HG03558 (cell line): Measurements from ENCODE around the gene FILIP1L.

Source experiments
- ATAC-seq: cut with Tn5 transposase; IDR thresholded peaks from one replicate; pipeline ENCODE4 v1.9.1; 2021; ENCODE audit warnings: moderate number of reproducible peaks; ENCODE audit not compliant: unreplicated experiment; ENCODE audit errors: extremely low read depth

The FILIP1L gene

DNA sequence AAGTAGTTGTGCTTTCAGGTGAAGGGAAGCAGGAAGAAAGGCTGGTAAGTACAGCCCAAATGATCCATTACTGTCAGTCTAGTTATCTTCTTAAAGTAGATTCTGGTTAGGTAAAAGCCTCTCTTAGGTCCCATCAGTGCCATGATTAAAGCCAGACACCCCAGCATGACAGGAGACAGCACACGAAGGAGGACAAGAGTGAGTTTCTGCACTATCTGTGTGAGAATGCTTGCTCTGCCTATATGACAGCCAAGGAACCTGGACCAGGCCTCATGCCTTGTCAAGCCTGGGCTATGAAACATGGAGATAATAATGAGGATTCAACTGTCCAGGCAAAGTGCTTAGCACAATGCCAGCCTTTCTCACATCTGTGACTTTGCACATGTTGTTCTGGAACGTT lies 13.5 kb upstream of the FILIP1L start:
- no peak for ATAC-seq

GRCh38 chr3:100125161-100125938 lies 11.0 kb upstream of the FILIP1L start:
- ATAC-seq: no peak

GRCh38 chr3:100124201-100124761 lies 10.0 kb upstream of the FILIP1L start:
- no peak for ATAC-seq

- no peak for ATAC-seq
Observed at GRCh38 chr3:100123112-100123511, 8.8 kb upstream of the FILIP1L start.

- no peak for ATAC-seq
Observed at GRCh38 chr3:100122321-100122720, 8.0 kb upstream of the FILIP1L start.

- ATAC-seq: no peak
Observed at GRCh38 chr3:100120693-100121092, 6.4 kb upstream of the FILIP1L start.

DNA sequence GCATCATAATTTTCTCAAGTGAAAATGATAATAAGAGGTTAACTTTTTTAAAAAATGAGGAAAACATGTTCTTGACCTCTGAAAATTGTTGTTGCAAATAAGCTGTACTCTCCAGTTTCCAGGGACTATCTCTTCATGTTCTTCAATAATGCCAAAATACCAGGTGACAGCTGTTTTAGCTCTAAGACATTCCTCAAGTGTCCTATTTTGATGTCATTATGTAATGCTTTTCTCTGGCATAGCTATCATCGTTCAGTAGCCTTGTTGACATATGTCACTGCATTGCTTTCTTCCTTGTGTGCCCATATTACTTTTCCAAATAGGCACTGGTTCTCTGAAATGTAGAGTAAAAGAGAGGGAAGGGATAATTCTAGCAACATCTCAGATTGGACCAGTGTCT lies 5.7 kb upstream of the FILIP1L start:
- ATAC-seq: no peak

- no peak for ATAC-seq
Observed at GRCh38 chr3:100117093-100117492, 2.8 kb upstream of the FILIP1L start.

GRCh38 chr3:100113723-100114412 lies 433 bp downstream of the FILIP1L start:
- no peak for ATAC-seq

GRCh38 chr3:100111728-100112127 lies 2.6 kb downstream of the FILIP1L start:
- ATAC-seq: no peak

DNA sequence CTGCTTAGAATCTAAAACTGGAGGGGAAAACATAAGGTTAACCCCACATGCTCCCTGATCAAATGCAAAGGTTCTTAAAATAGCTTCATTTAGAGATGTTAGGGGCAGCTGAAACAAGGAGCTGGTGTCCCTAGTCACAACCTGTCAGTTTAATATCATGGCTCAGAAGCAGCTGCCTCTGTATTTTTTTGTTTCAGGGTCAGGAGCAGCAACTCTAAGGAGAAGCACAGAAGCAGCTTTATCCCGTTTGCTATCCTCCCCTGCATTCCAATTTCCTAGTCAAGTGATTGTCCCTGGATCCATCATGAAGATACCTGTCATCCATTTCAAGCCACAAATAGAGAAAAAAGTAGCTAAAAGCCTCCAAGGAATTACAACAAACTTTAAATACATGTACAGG lies 4.1 kb downstream of the FILIP1L start:
- no peak for ATAC-seq

DNA sequence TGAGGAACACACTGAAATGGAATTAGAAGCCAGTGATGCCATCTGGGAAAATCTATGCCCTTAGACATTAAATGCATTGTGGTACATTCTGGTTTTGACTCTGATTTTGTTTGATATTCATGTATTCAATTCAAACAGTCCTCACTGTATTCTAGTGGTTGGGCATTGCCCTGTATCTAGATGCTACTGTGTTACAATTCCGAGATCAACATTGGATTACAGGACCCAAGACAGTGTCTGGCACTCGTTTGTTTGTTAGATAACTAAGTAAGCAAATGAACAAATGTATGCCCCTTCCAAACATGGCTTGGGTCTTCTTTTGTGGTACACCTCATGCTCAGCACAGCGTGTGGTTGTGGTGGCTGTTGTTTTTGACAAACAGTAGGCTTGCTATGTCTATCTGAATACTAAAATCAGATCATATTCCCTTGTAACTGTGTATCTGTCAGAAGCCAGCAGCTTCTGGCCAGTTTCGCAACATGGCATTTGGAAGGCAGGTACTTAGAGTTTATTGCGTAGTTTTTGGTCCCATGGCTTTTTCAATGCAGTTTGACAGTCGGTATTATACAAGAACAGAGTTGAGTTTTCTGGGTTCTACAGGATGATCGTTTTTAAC lies 5.7 kb downstream of the FILIP1L start:
- no peak for ATAC-seq

DNA sequence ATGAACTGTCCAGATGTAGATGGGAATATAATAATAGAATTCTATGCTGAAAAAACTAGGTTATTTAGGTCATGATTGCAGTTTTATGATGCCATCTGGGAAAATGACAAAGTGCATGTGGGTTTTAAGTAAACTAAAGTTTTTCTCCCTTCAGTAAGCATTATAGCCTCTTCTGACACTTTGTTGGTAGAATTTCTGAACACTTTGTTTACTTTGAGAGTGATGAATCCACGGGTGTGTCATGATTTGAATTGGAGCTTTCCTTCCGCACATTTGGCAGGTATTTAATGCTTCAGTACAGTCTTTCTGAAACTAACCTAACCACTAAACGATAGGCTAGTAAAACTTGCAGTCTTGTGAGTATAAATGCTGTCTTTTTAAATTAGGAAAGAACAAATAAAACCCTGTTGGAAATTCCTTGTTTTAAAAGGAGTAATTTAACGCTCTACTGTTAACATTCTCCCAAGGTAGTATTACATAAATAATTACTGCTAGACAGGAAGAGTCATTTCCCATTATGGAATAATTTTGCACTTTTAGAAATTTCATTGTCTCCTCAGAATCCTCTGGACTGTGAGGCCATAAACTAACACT lies 7.0 kb downstream of the FILIP1L start:
- ATAC-seq: no peak

DNA sequence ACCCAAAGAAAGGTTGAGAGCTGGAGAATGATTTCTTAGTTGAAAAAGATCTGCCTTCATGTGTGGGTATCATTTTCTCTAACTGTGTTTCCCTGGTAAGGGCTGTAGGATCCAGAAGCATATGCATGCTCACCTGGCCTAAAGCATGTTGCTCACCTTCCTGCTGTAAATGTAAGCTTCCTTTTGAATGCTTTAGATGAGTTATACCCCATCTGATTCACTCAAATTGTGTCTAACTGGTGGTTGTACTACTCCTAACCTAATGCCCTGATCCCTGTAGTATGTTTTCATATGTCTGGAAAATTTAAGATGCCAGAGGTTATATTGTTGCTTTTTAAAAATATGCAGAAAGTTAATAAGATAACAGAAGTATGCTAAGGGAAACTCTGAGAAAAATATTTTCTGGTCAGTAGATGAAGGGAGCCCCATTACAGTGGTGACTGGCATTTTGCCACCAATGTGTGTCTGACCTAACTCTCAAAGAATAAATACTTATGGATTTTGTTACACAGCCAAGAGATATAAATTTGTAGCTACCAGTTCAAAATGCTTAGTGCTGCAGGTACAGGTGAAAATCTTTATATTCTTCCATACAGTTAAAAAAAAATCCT lies 7.7 kb downstream of the FILIP1L start:
- ATAC-seq: no peak

DNA sequence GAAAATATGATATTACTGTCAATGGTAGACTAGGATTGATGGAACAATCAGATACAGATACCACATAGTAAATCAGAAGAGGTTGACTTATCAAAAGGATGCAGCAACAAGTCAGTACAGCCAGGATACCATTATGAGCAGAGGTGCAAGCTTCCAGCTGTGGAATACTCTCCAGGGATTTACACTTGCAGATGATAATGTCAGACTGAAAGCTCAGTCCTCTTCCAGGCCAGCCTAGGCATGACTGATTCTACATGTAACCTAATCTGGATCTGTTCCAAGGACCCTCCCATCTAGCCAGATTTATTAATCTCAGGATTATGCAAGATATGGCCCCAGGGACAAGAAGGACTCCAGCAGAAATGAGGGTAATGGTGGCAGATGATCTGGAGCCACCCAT lies 8.2 kb downstream of the FILIP1L start:
- no peak for ATAC-seq

DNA sequence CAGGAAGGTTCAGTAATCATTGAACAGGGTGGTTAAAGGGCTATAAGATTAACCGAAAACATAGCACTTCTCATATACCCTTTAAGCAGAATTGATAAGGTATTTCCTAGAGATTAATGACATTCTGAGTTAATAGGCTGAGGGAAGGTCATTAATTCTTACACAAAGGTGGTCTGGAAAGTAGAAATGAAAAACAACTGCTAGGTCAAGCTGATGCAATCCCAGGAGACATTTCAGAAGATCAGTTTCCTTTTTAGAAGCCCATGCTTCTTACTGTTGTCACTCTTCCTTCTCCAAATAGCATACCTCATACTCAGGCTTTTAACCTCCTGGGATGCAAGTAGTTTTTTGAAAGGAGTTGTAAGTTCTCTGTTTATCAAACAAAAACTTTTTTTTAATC lies 8.8 kb downstream of the FILIP1L start:
- ATAC-seq: peak; percentile 22

- no peak for ATAC-seq
Observed at GRCh38 chr3:100104817-100105413, 9.4 kb downstream of the FILIP1L start.

DNA sequence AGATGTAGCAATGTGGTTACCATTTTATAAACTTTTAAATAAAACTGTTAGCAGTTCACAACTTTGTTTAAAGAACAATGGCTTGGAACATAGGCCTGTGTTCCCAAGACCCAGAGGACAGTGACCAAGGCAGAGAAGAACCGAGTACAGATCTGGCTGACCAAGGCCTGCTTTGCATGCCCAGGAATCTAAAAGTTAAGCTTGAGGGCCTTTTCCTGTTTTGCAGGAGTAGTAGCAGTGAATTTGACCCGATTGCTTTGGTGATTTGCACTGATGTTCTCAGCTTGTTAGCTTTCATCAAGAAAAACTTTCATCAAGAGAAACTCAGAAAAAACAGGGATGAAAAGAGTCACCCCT lies 9.9 kb downstream of the FILIP1L start:
- peak; percentile 4 for ATAC-seq

GRCh38 chr3:100103558-100104441 lies 10.5 kb downstream of the FILIP1L start:
- ATAC-seq: peak; percentile 73
